KMS-11 (cell line): ENCODE measurements around the gene CCDC24.

ENCODE experiments used
- H2AFZ ChIP-seq: fragments of 200-600 bp; sonication (generic); 2 replicates; pipeline ENCODE4 v1.6.1; 2016; ENCODE audit warnings: antibody characterized with exemption, mixed run types, low read depth
- H3K27ac ChIP-seq: fragments of 200-600 bp; sonication (generic); 2 replicates; pipeline ENCODE4 v1.6.1; 2016; ENCODE audit warnings: mild to moderate bottlenecking, mixed run types
- H3K27me3 ChIP-seq: fragments of 200-600 bp; sonication (generic); 2 replicates; pipeline ENCODE4 v1.6.1; 2017; ENCODE audit warnings: mild to moderate bottlenecking, low read depth, mixed run types, moderate library complexity; ENCODE audit not compliant: insufficient read depth
- H3K36me3 ChIP-seq: fragments of 200-600 bp; sonication (generic); 2 replicates; pipeline ENCODE4 v1.6.1; 2017; ENCODE audit warnings: mild to moderate bottlenecking, mixed run types; ENCODE audit not compliant: insufficient read depth
- H3K4me1 ChIP-seq: fragments of 200-600 bp; sonication (generic); 2 replicates; pipeline ENCODE4 v1.6.1; 2016; ENCODE audit warnings: mild to moderate bottlenecking, low read depth, mixed run types; ENCODE audit not compliant: poor library complexity, severe bottlenecking
- H3K4me2 ChIP-seq: fragments of 200-600 bp; sonication (generic); 2 replicates; pipeline ENCODE4 v1.7.0; 2016; ENCODE audit warnings: mild to moderate bottlenecking, mixed run types
- H3K4me3 ChIP-seq: fragments of 200-600 bp; sonication (generic); IDR thresholded peaks from 2 replicates; pipeline ENCODE4 v1.6.1; 2017; ENCODE audit warnings: low read depth, low read length, mixed read lengths; ENCODE audit not compliant: insufficient read depth
- H3K79me2 ChIP-seq: fragments of 200-600 bp; sonication (generic); 2 replicates; pipeline ENCODE4 v1.6.1; 2016; ENCODE audit warnings: low read depth, mixed run types; ENCODE audit not compliant: insufficient read depth
- H3K9ac ChIP-seq: fragments of 200-600 bp; sonication (generic); 2 replicates; pipeline ENCODE4 v1.6.1; 2016; ENCODE audit warnings: mild to moderate bottlenecking, mixed run types
- H4K20me1 ChIP-seq: fragments of 200-600 bp; sonication (generic); 2 replicates; pipeline ENCODE4 v1.6.1; 2016; ENCODE audit warnings: mild to moderate bottlenecking, mixed run types; ENCODE audit not compliant: insufficient read depth
- CTCF ChIP-seq: fragments of 200-600 bp; sonication (generic); conservative IDR thresholded peaks from 2 replicates; pipeline ENCODE4 v1.6.1; 2017; ENCODE audit warnings: low read depth, mild to moderate bottlenecking, antibody characterized with exemption, low read length, moderate library complexity, mixed read lengths

Gene CCDC24

GRCh38 chr1:43965316-43965715, 26.1 kb upstream of the CCDC24 start:
- Histone ChIP-seq H3K9ac (no peak overlapping the region), H3K4me2 (no peak overlapping the region), H3K4me1 (peaks cover 7% of the 10 kb centered on the region), H4K20me1 (no peaks in the 10 kb centered on the region), H2AFZ (no peak overlapping the region), H3K79me2 (peaks cover 2% of the 10 kb centered on the region; the same call in 1 of the 2 replicates), H3K36me3 (no peaks in the 10 kb centered on the region), H3K4me3 (no peak overlapping the region), H3K27me3 (no peaks in the 10 kb centered on the region), H3K27ac (no peak overlapping the region)
- no peak for TF ChIP-seq CTCF

- TF ChIP-seq CTCF, result no peak
- Histone ChIP-seq H2AFZ (no peak overlapping the region), H4K20me1 (no peaks in the 10 kb centered on the region), H3K36me3 (no peaks in the 10 kb centered on the region), H3K4me1 (peaks cover 10% of the 10 kb centered on the region), H3K4me2 (no peak overlapping the region), H3K27ac (no peak overlapping the region), H3K79me2 (peaks cover 15% of the 10 kb centered on the region), H3K4me3 (no peak overlapping the region), H3K9ac (no peak overlapping the region), H3K27me3 (no peaks in the 10 kb centered on the region)
Measured at GRCh38 chr1:43968348-43968948, 23.0 kb upstream of the CCDC24 start.

GRCh38 chr1:43969416-43969745, 22.0 kb upstream of the CCDC24 start:
- H3K4me3 ChIP-seq, result no peak overlapping the region
- no peaks in the 10 kb centered on the region for H4K20me1 ChIP-seq
- no peaks in the 10 kb centered on the region for H3K27me3 ChIP-seq
- H3K4me1 ChIP-seq, result peaks cover 17% of the 10 kb centered on the region
- H3K79me2 ChIP-seq, result peaks cover 15% of the 10 kb centered on the region
- H3K27ac ChIP-seq, result no peak overlapping the region
- no peak for TF ChIP-seq CTCF
- H3K36me3 ChIP-seq, result no peaks in the 10 kb centered on the region
- H3K9ac ChIP-seq, result no peak overlapping the region
- H2AFZ ChIP-seq, result no peak overlapping the region
- H3K4me2 ChIP-seq, result peak overlapping the region; percentile 45

- no peaks in the 10 kb centered on the region for H4K20me1 ChIP-seq
- H2AFZ ChIP-seq, result peak within 1 kb of the TSS; percentile 70; the same call in 1 of the 2 replicates
- peak within 1 kb of the TSS; percentile 50; the same call in 1 of the 2 replicates for H3K9ac ChIP-seq
- no peak within 1 kb of the TSS for H3K4me3 ChIP-seq
- H3K4me2 ChIP-seq, result peak within 1 kb of the TSS; percentile 72
- TF ChIP-seq CTCF, result no peak
- no peak within 1 kb of the TSS for H3K27ac ChIP-seq
- no peaks in the 10 kb centered on the region for H3K27me3 ChIP-seq
- H3K36me3 ChIP-seq, result no peaks in the 10 kb centered on the region
- H3K79me2 ChIP-seq, result peaks cover 15% of the 10 kb centered on the region
- H3K4me1 ChIP-seq, result peaks cover 17% of the 10 kb centered on the region
Measured at GRCh38 chr1:43969746-43970466, 21.5 kb upstream of the CCDC24 start, which contains the start of gene DPH2. Gene DPH2 (plus strand): TSS chr1:43970010. CDS start chr1:43970176, 166 bp downstream.
